Endodermal cell (in vitro differentiated cells): Measurements from ENCODE around the gene TMEM59L. TPM values are rescaled to one million over a fixed set of nuclear protein-coding genes. Genes with fewer than 3 reads are reported as not detected.

Experiments
- DNase-seq: peaks from one replicate; pipeline ENCODE4 v3.0.0-alpha.2; 2017
- H3K27ac ChIP-seq: 2 replicates; pipeline ENCODE4 v1.5.1; 2013; ENCODE audit warnings: mild to moderate bottlenecking, low read depth, low read length, moderate library complexity
- H3K27me3 ChIP-seq: 2 replicates; pipeline ENCODE4 v1.6.1; 2013; ENCODE audit warnings: mild to moderate bottlenecking, low read length, moderate library complexity; ENCODE audit not compliant: insufficient read depth, control insufficient read depth, poor library complexity, severe bottlenecking
- H3K36me3 ChIP-seq: 2 replicates; pipeline ENCODE4 v1.7.0; 2013; ENCODE audit warnings: mild to moderate bottlenecking, low read length, moderate library complexity; ENCODE audit not compliant: control insufficient read depth, insufficient read depth
- H3K4me1 ChIP-seq: one replicate; pipeline ENCODE4 v1.7.0; 2013; ENCODE audit warnings: low read length; ENCODE audit not compliant: control insufficient read depth, insufficient read depth
- H3K4me3 ChIP-seq: 2 replicates; pipeline ENCODE4 v1.5.1; 2013; ENCODE audit warnings: mild to moderate bottlenecking, low read length, moderate library complexity
- H3K9ac ChIP-seq: 2 replicates; pipeline ENCODE4 v1.6.1; 2013; ENCODE audit warnings: mild to moderate bottlenecking, low read length, moderate library complexity; ENCODE audit not compliant: poor library complexity, severe bottlenecking; ENCODE audit errors: extremely low read depth
- H3K9me3 ChIP-seq: 2 replicates; pipeline ENCODE4 v1.6.1; 2013; ENCODE audit warnings: mild to moderate bottlenecking, low read length, moderate library complexity; ENCODE audit not compliant: control insufficient read depth
- H3K27ac Mint-ChIP-seq: 2 replicates; pipeline ENCODE4 v1.8.0; 2020; ENCODE audit warnings: mixed read lengths
- H3K27me3 Mint-ChIP-seq: 2 replicates; pipeline ENCODE4 v1.8.0; 2021; ENCODE audit warnings: mild to moderate bottlenecking, mixed read lengths; ENCODE audit not compliant: insufficient read depth
- H3K36me3 Mint-ChIP-seq: 2 replicates; pipeline ENCODE4 v1.8.0; 2020; ENCODE audit warnings: low read depth, mixed read lengths
- H3K4me1 Mint-ChIP-seq: 2 replicates; pipeline ENCODE4 v1.8.0; 2020; ENCODE audit warnings: mixed read lengths
- H3K4me3 Mint-ChIP-seq: 2 replicates; pipeline ENCODE4 v1.8.0; 2020; ENCODE audit warnings: mild to moderate bottlenecking, moderate library complexity, mixed read lengths
- H3K9me3 Mint-ChIP-seq: 2 replicates; pipeline ENCODE4 v1.8.0; 2020; ENCODE audit warnings: mild to moderate bottlenecking, mixed read lengths
- WGBS, 2 experiments: methylation state at CpG; one replicate each; pipeline versions ENCODE4 v1.1.5 to v1.1.7; 2013; ENCODE audit warnings: missing lambda C conversion rate in 2 of 2, mixed read lengths in 1 of 2; ENCODE audit not compliant: insufficient coverage in 1 of 2, insufficient read length in 1 of 2; 5-methylcytosine and 5-hydroxymethylcytosine counted together
- total RNA-seq, 2 donors: library from RNA; stranded (reverse); fragmentation: NEBNext Ultra II Directional in 1 of 2; extraction: Animal tissue kit (Norgen Biotek cat#: 25700) in 1 of 2; gene quantifications; 2 replicates in 1 of 2; 3 replicates in 1 of 2; pipeline ENCODE4 v1.2.1, GENCODE V29; 2021
- TF ChIP-seq, protein P1 (sequence below): fragments of 200-600 bp; sonication (generic); conservative IDR thresholded peaks from 2 replicates; pipeline ENCODE4 v1.5.0; 2021; ENCODE audit warnings: antibody characterized with exemption, mild to moderate bottlenecking

TMEM59L gene
- total RNA-seq, 2 donors from 2014 or later = 5.0 to 7.2 TPM

GRCh38 chr19:18669524-18669817, 56.8 kb downstream of the TMEM59L start:
- H3K27ac ChIP-seq = no peak overlapping the region
- no peaks in the 10 kb centered on the region for H3K4me1 Mint-ChIP-seq
- no peak for DNase-seq
- no peak overlapping the region for H3K4me3 ChIP-seq
- no peak overlapping the region for H3K9ac ChIP-seq
- peaks cover 18% of the 10 kb centered on the region for H3K36me3 Mint-ChIP-seq
- no peaks in the 10 kb centered on the region for H3K36me3 ChIP-seq
- no peaks in the 10 kb centered on the region for H3K27me3 Mint-ChIP-seq
- no peaks in the 10 kb centered on the region for H3K4me1 ChIP-seq
- H3K9me3 ChIP-seq = no peaks in the 10 kb centered on the region
- H3K4me3 Mint-ChIP-seq = no peak overlapping the region
- no peaks in the 10 kb centered on the region for H3K9me3 Mint-ChIP-seq
- no peak overlapping the region for H3K27ac Mint-ChIP-seq
- 88 to 92% methylated on average over 4 to 12 of the region's 12 CpGs for WGBS, 2 experiments
- TF ChIP-seq, protein P1, sequence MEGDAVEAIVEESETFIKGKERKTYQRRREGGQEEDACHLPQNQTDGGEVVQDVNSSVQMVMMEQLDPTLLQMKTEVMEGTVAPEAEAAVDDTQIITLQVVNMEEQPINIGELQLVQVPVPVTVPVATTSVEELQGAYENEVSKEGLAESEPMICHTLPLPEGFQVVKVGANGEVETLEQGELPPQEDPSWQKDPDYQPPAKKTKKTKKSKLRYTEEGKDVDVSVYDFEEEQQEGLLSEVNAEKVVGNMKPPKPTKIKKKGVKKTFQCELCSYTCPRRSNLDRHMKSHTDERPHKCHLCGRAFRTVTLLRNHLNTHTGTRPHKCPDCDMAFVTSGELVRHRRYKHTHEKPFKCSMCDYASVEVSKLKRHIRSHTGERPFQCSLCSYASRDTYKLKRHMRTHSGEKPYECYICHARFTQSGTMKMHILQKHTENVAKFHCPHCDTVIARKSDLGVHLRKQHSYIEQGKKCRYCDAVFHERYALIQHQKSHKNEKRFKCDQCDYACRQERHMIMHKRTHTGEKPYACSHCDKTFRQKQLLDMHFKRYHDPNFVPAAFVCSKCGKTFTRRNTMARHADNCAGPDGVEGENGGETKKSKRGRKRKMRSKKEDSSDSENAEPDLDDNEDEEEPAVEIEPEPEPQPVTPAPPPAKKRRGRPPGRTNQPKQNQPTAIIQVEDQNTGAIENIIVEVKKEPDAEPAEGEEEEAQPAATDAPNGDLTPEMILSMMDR = no peak
- no peaks in the 10 kb centered on the region for H3K27me3 ChIP-seq

DNA sequence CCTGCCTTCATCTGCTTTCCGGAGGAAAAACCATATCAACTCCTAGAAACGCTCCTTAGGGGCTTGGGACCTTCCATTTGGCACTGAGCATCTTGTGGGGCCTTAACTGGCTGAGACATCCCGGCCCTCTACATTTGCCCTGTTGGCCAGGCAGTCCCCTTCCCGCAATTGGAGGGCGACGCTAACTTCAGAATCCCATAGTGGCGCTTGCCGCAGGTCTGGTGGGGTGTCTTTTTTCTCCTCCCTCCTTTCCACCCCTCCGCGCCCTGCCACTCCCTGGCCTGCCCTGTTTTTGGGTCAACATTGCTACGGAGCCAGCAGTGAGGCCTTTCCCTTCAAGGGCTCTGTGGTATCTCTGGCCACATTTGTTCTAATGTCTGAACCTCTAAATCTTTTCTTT, 57.2 kb downstream of the TMEM59L start:
- Mint-ChIP-seq H3K27ac (no peak overlapping the region), H3K4me3 (no peak overlapping the region)
- no peak for DNase-seq

DNA sequence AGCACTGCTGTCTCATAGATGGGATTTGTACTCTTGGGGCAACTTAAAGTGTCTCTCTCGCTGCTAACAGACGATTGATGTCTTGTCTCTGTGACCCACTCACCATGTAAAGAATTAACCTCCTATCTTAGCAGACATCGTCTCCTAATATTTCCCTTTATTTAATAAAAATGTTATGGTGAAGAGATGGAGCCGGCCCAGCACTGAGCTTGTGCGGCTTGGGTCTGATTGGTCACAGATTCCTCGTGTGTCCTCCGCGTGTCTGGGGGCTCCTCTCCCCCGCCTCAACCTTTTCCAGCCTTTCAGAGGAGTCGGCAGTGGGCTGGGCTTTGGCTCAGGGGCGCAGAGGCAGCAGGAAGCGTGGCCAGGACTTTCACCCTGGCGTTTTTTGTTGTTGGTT, 57.6 kb downstream of the TMEM59L start:
- DNase-seq = no peak
- Histone ChIP-seq H3K9ac (no peak overlapping the region), H3K4me3 (no peak overlapping the region), H3K27ac (no peak overlapping the region), H3K4me1 (no peaks in the 10 kb centered on the region), H3K9me3 (no peaks in the 10 kb centered on the region), H3K27me3 (no peaks in the 10 kb centered on the region), H3K36me3 (no peaks in the 10 kb centered on the region)
- Mint-ChIP-seq H3K27ac (no peak overlapping the region), H3K4me1 (no peaks in the 10 kb centered on the region), H3K27me3 (no peaks in the 10 kb centered on the region), H3K4me3 (no peak overlapping the region), H3K36me3 (peaks cover 18% of the 10 kb centered on the region), H3K9me3 (no peaks in the 10 kb centered on the region)
- WGBS, 2 experiments = 88 to 91% methylated on average over 11 to 12 of the region's 13 CpGs
- TF ChIP-seq, protein P1 = no peak

More for the DNA sequence above, 57.2 kb downstream of the TMEM59L start:
- Histone ChIP-seq H3K4me1 (no peaks in the 10 kb centered on the region), H3K4me3 (no peak overlapping the region), H3K27me3 (no peaks in the 10 kb centered on the region), H3K36me3 (no peaks in the 10 kb centered on the region), H3K9me3 (no peaks in the 10 kb centered on the region), H3K9ac (no peak overlapping the region), H3K27ac (no peak overlapping the region)
- no peaks in the 10 kb centered on the region for H3K9me3 Mint-ChIP-seq
- TF ChIP-seq, protein P1 = no peak
- no peaks in the 10 kb centered on the region for H3K27me3 Mint-ChIP-seq
- H3K4me1 Mint-ChIP-seq = no peaks in the 10 kb centered on the region
- peaks cover 18% of the 10 kb centered on the region for H3K36me3 Mint-ChIP-seq
- WGBS, 2 experiments = 88 to 93% methylated on average over 10 to 11 of the region's 11 CpGs

Other genes with a start within 250 kb of the TMEM59L start
- 1 to 10 TPM in 1 of 2 donors, under 1 TPM in 1; 0.90 to 2.2 TPM for gene GDF15, start 226.7 kb upstream of the TMEM59L start, total RNA-seq
- gene LRRC25, start 215.2 kb upstream of the TMEM59L start, total RNA-seq = not detected
- 10 to 100 TPM; 35.9 to 43.5 TPM for gene SSBP4, start 193.5 kb upstream of the TMEM59L start, total RNA-seq
- gene ISYNA1, start 174.7 kb upstream of the TMEM59L start, total RNA-seq = 100 to 1,000 TPM; 156 to 212 TPM
- gene ELL, start 90.8 kb upstream of the TMEM59L start, total RNA-seq = 10 to 100 TPM; 10.9 to 15.4 TPM
- gene FKBP8, start 69.3 kb upstream of the TMEM59L start, total RNA-seq = 100 to 1,000 TPM; 277 to 336 TPM
- 100 to 1,000 TPM; 108 to 115 TPM for gene KXD1, start 55.0 kb upstream of the TMEM59L start, total RNA-seq
- 1,000 to 10,000 TPM; 1,143 to 1,222 TPM for gene UBA52, start 41.0 kb upstream of the TMEM59L start, total RNA-seq
- 10 to 100 TPM; 76.9 to 83.9 TPM for gene REX1BD, start 24.1 kb upstream of the TMEM59L start, total RNA-seq
- 10 to 100 TPM; 10.4 to 10.5 TPM for gene CRLF1, start 6.1 kb upstream of the TMEM59L start, total RNA-seq
- gene KLHL26, start 24.2 kb downstream of the TMEM59L start, total RNA-seq = 10 to 100 TPM in 1 of 2 donors, 1 to 10 TPM in 1; 9.4 to 11.2 TPM
- gene CRTC1, start 70.8 kb downstream of the TMEM59L start, total RNA-seq = 10 to 100 TPM; 26.6 to 29.7 TPM
- not detected for gene COMP, start 178.4 kb downstream of the TMEM59L start, total RNA-seq
- 10 to 100 TPM; 82.1 to 87.3 TPM for gene UPF1, start 219.1 kb downstream of the TMEM59L start, total RNA-seq